Stimulated activated CD8-positive, alpha-beta memory T cell treated with anti-CD3 and anti-CD28 coated beads, Interleukin-12 subunit alpha, Interleukin-12 subunit beta, amount 100 ng/mL, for 4 hours (primary cell): Measurements from ENCODE around the gene SPATA19.
"Not testable (repeated sequence)": the region's sequence is repeated elsewhere in the genome, so short reads cannot be mapped to it uniquely, and the experiment has no call there.

ENCODE experiments used
- DNase-seq: peaks from one replicate; pipeline ENCODE4 v3.0.0-alpha.2; 2020; ENCODE audit warnings: low read depth

The SPATA19 gene

DNA sequence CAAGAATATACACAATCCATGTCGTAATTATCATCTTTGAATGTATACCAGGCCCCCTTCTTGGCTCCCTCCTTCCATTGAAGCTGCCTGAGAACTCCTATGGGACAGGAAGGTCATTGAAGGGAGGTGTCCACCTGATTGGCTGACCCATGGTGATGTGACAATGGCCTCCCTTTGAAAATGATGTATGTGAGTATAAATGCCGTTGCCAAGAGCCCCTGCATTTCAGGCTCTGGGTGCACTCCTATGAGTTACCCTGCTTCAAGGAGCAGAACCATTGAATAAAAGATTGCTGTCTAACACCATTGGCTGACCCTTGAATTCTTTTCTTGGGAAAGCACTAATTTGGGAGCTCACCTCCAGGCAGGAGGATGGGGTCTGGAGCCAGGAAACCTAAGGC lies at the start of gene SPATA19:
SPATA19 (minus strand) TSS at position 101 of the 400 bp plus-strand sequence; CDS start at position 34, 67 bp downstream.
- DNase-seq, result no peak

- no peak for DNase-seq
These were observed 49.8 kb upstream of the SPATA19 start for GRCh38 chr11:133895061-133895479.

DNA sequence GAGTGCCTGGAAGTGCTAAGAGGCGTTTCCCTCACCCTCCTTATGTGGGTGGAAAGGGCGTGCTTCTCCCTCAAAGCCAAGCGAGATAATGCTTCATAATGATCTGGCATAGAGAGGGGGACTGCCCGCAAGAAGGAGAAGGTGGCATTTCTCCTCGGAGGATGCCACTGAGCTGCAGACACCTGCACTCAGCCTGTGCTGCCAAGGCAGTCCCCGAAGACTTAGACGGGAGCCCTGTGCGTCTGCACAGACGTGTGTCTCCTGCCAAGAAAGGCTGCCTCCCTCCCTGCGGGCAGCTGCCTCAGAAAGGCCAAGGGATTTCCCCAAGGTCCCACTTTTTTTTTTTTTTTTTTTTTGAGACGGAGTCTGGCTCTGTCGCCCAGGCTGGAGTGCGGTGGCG lies 48.1 kb upstream of the SPATA19 start:
- no peak for DNase-seq

DNA sequence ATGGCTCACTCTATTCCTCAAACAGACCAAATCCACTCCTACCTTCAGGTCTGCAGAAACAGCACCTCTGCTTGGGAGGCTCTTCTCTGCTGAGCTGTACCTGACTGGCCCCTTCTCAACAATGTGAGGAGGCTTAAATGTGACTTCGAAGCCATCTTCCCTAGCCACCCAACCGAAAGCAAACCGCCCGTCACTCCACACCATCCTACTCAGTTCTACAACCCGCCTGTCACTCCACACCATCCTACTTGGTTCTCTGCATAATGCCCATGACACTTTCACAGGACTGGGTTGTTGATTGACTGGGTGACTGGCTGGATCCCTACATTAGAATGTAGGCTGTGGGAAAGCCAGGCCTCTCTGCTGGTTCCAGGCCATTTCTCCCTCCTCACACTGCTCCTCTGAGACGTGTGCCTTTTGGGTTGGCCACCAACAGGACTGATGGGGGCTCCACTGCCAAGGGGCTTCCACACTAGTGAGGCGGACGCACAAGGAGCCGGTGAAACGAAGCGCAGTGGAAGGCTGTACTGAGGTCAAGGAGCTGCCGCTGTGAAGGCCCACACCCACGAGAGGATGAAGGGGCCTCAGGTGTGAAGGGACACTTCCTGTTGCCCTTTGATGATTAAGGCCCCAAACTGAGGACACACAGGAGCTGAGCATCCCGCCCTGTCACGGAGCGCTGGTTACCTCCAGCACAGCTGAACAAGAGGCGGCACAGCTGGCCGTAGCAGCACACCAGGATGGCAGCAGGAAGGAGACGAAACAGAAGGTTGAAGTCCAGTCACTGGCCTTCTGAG lies 47.5 kb upstream of the SPATA19 start:
- DNase-seq, result no peak

- no peak for DNase-seq
These were observed 46.8 kb upstream of the SPATA19 start for GRCh38 chr11:133892126-133892525.

GRCh38 chr11:133889893-133890292 lies 44.6 kb upstream of the SPATA19 start:
- no peak for DNase-seq

GRCh38 chr11:133889188-133889587 lies 43.9 kb upstream of the SPATA19 start:
- no peak for DNase-seq

- no peak for DNase-seq
These were observed 42.5 kb upstream of the SPATA19 start for GRCh38 chr11:133887692-133888332.

DNA sequence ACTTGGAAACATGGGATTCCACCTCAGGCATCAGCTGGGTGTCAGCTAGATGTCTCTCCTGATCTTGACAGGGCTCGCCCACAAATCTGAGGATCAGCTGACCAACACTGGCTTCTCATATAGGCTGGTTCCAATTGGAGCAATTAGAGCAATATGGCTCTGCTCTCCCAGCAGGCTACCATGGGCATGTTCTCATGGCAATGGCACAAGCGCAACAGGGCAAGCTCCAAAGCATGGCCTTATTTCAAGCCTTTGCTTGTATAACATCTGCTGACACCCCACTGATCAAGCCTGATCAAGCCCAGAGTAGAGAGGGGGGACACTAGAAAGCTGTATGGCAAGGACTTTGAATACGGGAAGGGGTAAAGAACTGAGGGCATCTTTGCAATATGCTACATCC lies 40.7 kb upstream of the SPATA19 start:
- no peak for DNase-seq

- DNase-seq, result no peak
These were observed 26.8 kb upstream of the SPATA19 start for GRCh38 chr11:133872160-133872559.

GRCh38 chr11:133867456-133867855 lies 22.1 kb upstream of the SPATA19 start:
- no peak for DNase-seq

GRCh38 chr11:133865466-133865865 lies 20.2 kb upstream of the SPATA19 start:
- no peak for DNase-seq

GRCh38 chr11:133864756-133865155 lies 19.4 kb upstream of the SPATA19 start:
- no peak for DNase-seq

DNA sequence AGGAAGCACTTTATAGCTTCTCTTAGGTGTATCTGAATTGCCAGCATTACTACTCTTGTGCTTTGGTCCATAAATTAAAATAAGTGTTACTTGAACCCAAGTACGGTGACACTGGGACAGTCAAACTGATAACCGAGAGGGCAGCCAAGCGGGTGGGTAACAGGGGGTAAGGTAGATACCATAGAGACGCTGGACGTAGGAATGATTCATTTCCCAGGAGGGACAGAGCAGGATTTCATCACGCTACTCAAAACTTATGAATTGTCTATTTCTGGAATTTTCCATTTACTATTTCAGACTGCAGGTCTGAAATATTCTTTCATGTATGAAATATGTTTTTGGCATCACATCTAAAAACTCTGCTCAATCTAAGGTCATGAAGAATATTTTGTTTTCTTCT lies 14.8 kb upstream of the SPATA19 start:
- no peak for DNase-seq

- DNase-seq, result not testable (repeated sequence)
These were observed 9.1 kb upstream of the SPATA19 start for GRCh38 chr11:133854330-133854960.

DNA sequence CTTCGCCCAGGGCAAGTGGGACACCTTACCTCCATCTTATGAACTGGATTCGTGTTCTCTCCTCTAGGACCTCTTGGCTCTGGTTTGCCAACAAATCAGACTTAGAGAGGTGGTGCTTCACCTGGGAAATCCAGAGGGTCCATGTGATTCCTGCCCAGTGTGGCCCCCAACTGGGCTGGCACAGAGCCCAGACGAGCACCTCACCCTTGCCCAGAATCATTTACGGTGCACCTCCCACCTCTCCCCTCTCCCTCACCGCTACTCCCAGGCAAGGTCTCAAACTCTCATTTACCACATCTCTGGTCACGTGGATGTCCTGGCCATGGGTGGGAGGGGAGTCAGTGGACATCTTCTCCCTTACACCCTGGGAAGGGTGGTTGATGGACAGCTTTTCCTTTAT lies 1.1 kb downstream of the SPATA19 start:
- no peak for DNase-seq

- DNase-seq, result no peak
These were observed 1.8 kb downstream of the SPATA19 start for GRCh38 chr11:133843454-133843987.

DNA sequence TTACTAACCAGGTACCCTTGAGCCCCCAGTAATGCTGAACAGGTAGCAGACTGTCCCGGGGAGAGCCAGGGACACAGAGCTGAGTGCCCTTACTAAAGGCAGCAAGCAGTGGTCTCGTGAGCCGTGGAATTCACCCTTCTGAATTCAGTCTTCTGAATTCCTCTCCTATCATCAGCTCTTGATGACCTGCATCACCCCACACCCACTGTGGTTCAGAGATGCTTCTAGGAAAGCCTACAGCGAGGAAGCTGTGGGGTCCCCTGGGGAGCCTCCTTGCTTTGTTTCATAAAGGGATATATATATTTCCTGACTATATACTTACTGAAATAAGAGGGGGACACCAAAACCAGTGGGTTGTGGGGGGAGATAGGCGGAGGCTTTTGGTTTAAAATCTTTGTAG lies 2.6 kb downstream of the SPATA19 start:
- DNase-seq, result no peak

DNA sequence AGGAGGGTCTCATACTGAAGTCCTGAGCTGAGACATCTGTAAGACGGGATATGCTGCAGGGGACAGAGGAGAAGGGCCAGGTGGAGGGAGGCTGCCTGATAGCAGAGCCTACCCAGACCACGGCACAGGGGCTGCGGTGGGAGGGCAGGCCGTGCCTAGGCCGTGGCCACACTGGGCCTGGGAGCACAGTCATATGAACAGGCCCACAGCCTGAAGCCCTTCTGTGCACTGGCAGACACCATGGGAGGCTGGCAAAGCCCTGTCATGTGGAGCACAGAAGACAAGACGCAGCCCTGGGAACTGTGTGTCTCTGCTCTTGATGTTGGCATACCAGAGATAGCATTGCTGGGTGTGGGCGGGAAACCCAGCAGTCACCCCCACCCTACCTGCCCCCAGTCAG lies 3.3 kb downstream of the SPATA19 start:
- no peak for DNase-seq

GRCh38 chr11:133841279-133842043 lies 3.9 kb downstream of the SPATA19 start:
- no peak for DNase-seq

DNA sequence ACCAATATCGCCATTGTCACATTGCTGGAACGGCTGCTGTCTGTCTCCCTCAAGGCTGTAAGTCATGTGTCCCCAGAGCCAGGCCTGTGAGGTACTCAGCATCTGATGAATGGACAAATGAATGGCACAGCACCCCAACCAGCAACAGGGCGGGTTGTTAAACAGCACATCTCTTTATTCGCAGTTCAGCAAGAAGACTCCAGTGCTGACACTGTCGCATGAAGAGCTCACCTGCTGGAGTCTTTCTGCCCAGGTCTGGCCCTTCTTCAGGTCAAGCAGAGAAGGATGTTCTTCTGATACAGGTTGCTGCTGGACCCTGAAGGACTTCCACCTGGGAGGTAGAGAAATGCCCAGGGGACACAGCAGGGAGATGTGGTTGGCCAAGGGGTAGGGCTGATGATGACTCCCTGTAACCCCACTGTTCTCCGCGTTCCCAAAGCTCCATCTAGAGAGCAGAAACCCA lies 4.8 kb downstream of the SPATA19 start:
- DNase-seq, result no peak
